A549 (cell line): ENCODE data around the gene NFATC2. TPM values are rescaled to one million over a fixed set of nuclear protein-coding genes. Genes with fewer than 3 reads are reported as not detected.

ENCODE experiments used
- ATAC-seq, 2 experiments: fragments of 200-7000 bp in 1 of 2; fragments of >200 bp in 1 of 2; cut with Nextera tagmentation in 1 of 2; cut with Tn5 transposase in 1 of 2; 3 replicates each; pipeline versions ENCODE4 v1.8.0 to v1.9.1; 2018 to 2020; ENCODE audit warnings: mild to moderate bottlenecking in 1 of 2, moderate library complexity in 1 of 2
- CTCF ChIA-PET: fragments of 300-600 bp; sonication (Branson Sonifier 250); formaldehyde crosslinking; extraction: SDS; loops from one replicate; lab custom pipeline; 2021; ENCODE audit warnings: antibody characterized with exemption, inconsistent platforms; lab: Yijun Ruan, JAX
- POLR2A ChIA-PET: fragments of 350-600 bp; formaldehyde crosslinking; extraction: SDS; loops from one replicate; lab custom pipeline; 2021; ENCODE audit warnings: antibody characterized with exemption, inconsistent platforms; lab: Yijun Ruan, JAX
- DNase-seq, 2 experiments: peaks; one replicate each; pipeline versions ENCODE4 v3.0.0 to v3.0.0-alpha.2; 2011 to 2016; ENCODE audit warnings: low read depth in 1 of 2, low spot score in 1 of 2
- FAIRE-seq: peaks from 2 replicates; lab custom pipeline; 2011; peaks lifted over from hg19 to GRCh38; lab: Jason Lieb, UNC
- H3K27ac ChIP-seq, 2 experiments: fragments of >200 bp; sonication (Bioruptor Twin); formaldehyde crosslinking; 3 replicates each; pipeline ENCODE4 v1.5.1; 2016 to 2017
- H3K4me1 ChIP-seq: fragments of >200 bp; sonication (Bioruptor Twin); formaldehyde crosslinking; 3 replicates; pipeline ENCODE4 v1.6.1; 2016
- H3K4me2 ChIP-seq: fragments of >200 bp; sonication (Bioruptor Twin); formaldehyde crosslinking; 3 replicates; pipeline ENCODE4 v1.6.1; 2016
- H3K4me3 ChIP-seq: fragments of >200 bp; sonication (Bioruptor Twin); formaldehyde crosslinking; 3 replicates; pipeline ENCODE4 v1.5.1; 2016
- H3K9me3 ChIP-seq: fragments of >200 bp; sonication (Bioruptor Twin); formaldehyde crosslinking; 3 replicates; pipeline ENCODE4 v1.6.1; 2016
- ATOH8 ChIP-seq: fragments of 250-450 bp; sonication (Bioruptor Pico); IDR thresholded peaks from 2 replicates; pipeline ENCODE4 v1.5.0; 2020; ENCODE audit warnings: low read depth, mild to moderate bottlenecking, moderate library complexity
- CBX8 ChIP-seq: fragments of 200-600 bp; sonication (generic); IDR thresholded peaks from 2 replicates; pipeline ENCODE4 v1.6.1; 2016
- CEBPB ChIP-seq, 2 experiments: fragments of >200 bp in 1 of 2; sonication (Bioruptor Twin) in 1 of 2; formaldehyde crosslinking in 1 of 2; IDR thresholded peaks; 2 replicates each; pipeline ENCODE4 v1.6.1; 2012 to 2016
- EHF ChIP-seq: fragments of 250-450 bp; sonication (Bioruptor Pico); IDR thresholded peaks from 2 replicates; pipeline ENCODE4 v1.5.0; 2020; ENCODE audit warnings: mild to moderate bottlenecking
- EHMT2 ChIP-seq: fragments of 200-600 bp; sonication (generic); IDR thresholded peaks from 2 replicates; pipeline ENCODE4 v1.6.1; 2016; ENCODE audit warnings: antibody characterized with exemption, low read depth, mild to moderate bottlenecking, moderate library complexity
- ELK1 ChIP-seq: fragments of 150-350 bp; IDR thresholded peaks from 2 replicates; pipeline ENCODE4 v1.6.1; 2014; ENCODE audit warnings: low read depth, mild to moderate bottlenecking, low read length
- EP300 ChIP-seq, 2 experiments: fragments of >200 bp; sonication (Bioruptor Twin); formaldehyde crosslinking; IDR thresholded peaks; 2 replicates in 1 of 2; 3 replicates in 1 of 2; pipeline ENCODE4 v1.6.1; 2016 to 2017
- FOSB ChIP-seq: fragments of 250-450 bp; sonication (Bioruptor Pico); IDR thresholded peaks from 2 replicates; pipeline ENCODE4 v1.5.0; 2020; ENCODE audit warnings: mild to moderate bottlenecking, moderate library complexity
- FOSL2 ChIP-seq, 2 experiments: fragments of 450-650 bp in 1 of 2; fragments of >200 bp in 1 of 2; sonication (Bioruptor Twin) in 1 of 2; formaldehyde crosslinking; IDR thresholded peaks; 2 replicates each; pipeline versions ENCODE4 v1.5.0 to v1.6.1; 2016 to 2020; ENCODE audit warnings: mild to moderate bottlenecking in 1 of 2, moderate library complexity in 1 of 2
- HOXB5 ChIP-seq: fragments of 250-450 bp; sonication (Bioruptor Pico); IDR thresholded peaks from 2 replicates; pipeline ENCODE4 v1.5.0; 2020; ENCODE audit warnings: mild to moderate bottlenecking, moderate library complexity
- JUN ChIP-seq, 2 experiments: fragments of >200 bp; sonication (Bioruptor Twin); formaldehyde crosslinking; IDR thresholded peaks; 2 replicates in 1 of 2; 3 replicates in 1 of 2; pipeline ENCODE4 v1.6.1; 2016 to 2017
- NFE2L2 ChIP-seq: fragments of 150-350 bp; conservative IDR thresholded peaks from 2 replicates; pipeline ENCODE4 v1.6.1; 2014; ENCODE audit warnings: low read length
- PHF8 ChIP-seq: fragments of 200-600 bp; sonication (generic); IDR thresholded peaks from 2 replicates; pipeline ENCODE4 v1.6.1; 2016; ENCODE audit warnings: low read depth, mild to moderate bottlenecking, antibody characterized with exemption, moderate library complexity, borderline replicate concordance
- RAD21 ChIP-seq, 2 experiments: fragments of >200 bp in 1 of 2; sonication (Bioruptor Twin) in 1 of 2; formaldehyde crosslinking in 1 of 2; IDR thresholded peaks in 1 of 2; conservative IDR thresholded peaks in 1 of 2; 2 replicates in 1 of 2; 3 replicates in 1 of 2; pipeline ENCODE4 v1.6.1; 2012 to 2018; ENCODE audit warnings: inconsistent platforms in 1 of 2
- RARB ChIP-seq: fragments of 250-450 bp; sonication (Bioruptor Pico); IDR thresholded peaks from 2 replicates; pipeline ENCODE4 v1.8.0; 2021; ENCODE audit warnings: mild to moderate bottlenecking, moderate library complexity
- RFX5 ChIP-seq: fragments of 450-650 bp; IDR thresholded peaks from 2 replicates; pipeline ENCODE4 v1.7.1; 2014; ENCODE audit warnings: antibody characterized with exemption, mild to moderate bottlenecking, moderate library complexity
- RNF2 ChIP-seq: fragments of 200-600 bp; sonication (generic); IDR thresholded peaks from 2 replicates; pipeline ENCODE4 v1.6.1; 2016; ENCODE audit warnings: low read depth, mild to moderate bottlenecking, antibody characterized with exemption, moderate library complexity, borderline replicate concordance
- TFCP2L1 ChIP-seq: fragments of 250-450 bp; sonication (Bioruptor Pico); IDR thresholded peaks from 2 replicates; pipeline ENCODE4 v1.5.0; 2021; ENCODE audit warnings: mild to moderate bottlenecking
- USF2 ChIP-seq: fragments of 450-650 bp; IDR thresholded peaks from 2 replicates; pipeline ENCODE4 v1.6.1; 2014; ENCODE audit warnings: antibody characterized with exemption
- ZFP36 ChIP-seq: fragments of 450-650 bp; IDR thresholded peaks from 2 replicates; pipeline ENCODE4 v1.6.1; 2014; ENCODE audit warnings: borderline replicate concordance; ENCODE audit not compliant: partially characterized antibody
- WGBS: methylation state at CpG from one replicate; pipeline ENCODE4 v1.1.6; 2017; ENCODE audit errors: missing lambda C conversion rate; 5-methylcytosine and 5-hydroxymethylcytosine counted together
- polyA plus RNA-seq, 4 experiments: library from polyadenylated mRNA; depleted of rRNA in 3 of 4; stranded (reverse); fragments of >200 nt; fragmentation: RNase III in 1 of 4; extraction: RNeasy Plus Mini Kit Qiagen cat#74134 plus additional on column Dnase treatment in 1 of 4; gene quantifications; 2 replicates in 3 of 4; 3 replicates in 1 of 4; pipeline ENCODE4 v1.2.3, GENCODE V29; 2011 to 2017
- TF ChIP-seq, protein P1 (sequence below): fragments of 200-600 bp; sonication (generic); IDR thresholded peaks from 2 replicates; pipeline ENCODE4 v1.6.1; 2016; ENCODE audit warnings: antibody characterized with exemption, mild to moderate bottlenecking, moderate library complexity
- TF ChIP-seq, protein P2 (sequence below): IDR thresholded peaks from 2 replicates; pipeline ENCODE4 v1.6.1; 2012; ENCODE audit warnings: low read depth, borderline replicate concordance

Gene NFATC2
- polyA plus RNA-seq, 2 of the 4 experiments (the other 2 are of a cell fraction) = 0.75 to 1.6 TPM

DNA sequence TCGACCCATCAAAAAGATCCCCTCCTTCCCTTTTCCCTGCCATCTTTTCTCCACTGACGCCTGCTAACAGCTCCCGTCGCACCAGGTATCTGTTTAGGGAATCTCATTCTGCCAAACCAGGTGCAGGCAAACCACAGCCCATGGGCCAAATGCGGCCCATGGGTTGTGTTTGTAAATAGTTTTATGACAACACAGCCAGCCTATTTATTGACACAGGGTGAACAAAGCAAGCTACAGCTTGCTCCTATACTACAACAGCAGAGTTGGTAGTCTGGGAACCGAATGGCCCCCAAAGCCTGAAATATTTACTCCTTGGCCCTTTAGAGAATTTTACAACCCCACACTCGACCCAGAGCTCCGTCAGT, 16.4 kb downstream of the NFATC2 start:
- POLR2A ChIA-PET = no interaction called here
- no peak for ATAC-seq
- no peak overlapping the region for H3K27ac ChIP-seq
- TF ChIP-seq HOXB5 (CRISPR knock-in tag) (no peak), RFX5 (no peak), PHF8 (no peak), ZFP36 (no peak), CBX8 (no peak), FOSL2 (IDR thresholded peaks at IDR 0.05) (no peak), FOSL2 (CRISPR knock-in tag; IDR thresholded peaks at IDR 0.05) (no peak), RAD21 (conservative IDR thresholded peaks at IDR 0.05 in 1 of 2, IDR thresholded peaks at IDR 0.05 in 1 of 2) (no peak), ATOH8 (CRISPR knock-in tag) (no peak), RNF2 (no peak), CEBPB (IDR thresholded peaks at IDR 0.05) (no peak), EP300 (IDR thresholded peaks at IDR 0.05) (no peak), EHMT2 (no peak), ELK1 (no peak)
- TF ChIP-seq, protein P1, sequence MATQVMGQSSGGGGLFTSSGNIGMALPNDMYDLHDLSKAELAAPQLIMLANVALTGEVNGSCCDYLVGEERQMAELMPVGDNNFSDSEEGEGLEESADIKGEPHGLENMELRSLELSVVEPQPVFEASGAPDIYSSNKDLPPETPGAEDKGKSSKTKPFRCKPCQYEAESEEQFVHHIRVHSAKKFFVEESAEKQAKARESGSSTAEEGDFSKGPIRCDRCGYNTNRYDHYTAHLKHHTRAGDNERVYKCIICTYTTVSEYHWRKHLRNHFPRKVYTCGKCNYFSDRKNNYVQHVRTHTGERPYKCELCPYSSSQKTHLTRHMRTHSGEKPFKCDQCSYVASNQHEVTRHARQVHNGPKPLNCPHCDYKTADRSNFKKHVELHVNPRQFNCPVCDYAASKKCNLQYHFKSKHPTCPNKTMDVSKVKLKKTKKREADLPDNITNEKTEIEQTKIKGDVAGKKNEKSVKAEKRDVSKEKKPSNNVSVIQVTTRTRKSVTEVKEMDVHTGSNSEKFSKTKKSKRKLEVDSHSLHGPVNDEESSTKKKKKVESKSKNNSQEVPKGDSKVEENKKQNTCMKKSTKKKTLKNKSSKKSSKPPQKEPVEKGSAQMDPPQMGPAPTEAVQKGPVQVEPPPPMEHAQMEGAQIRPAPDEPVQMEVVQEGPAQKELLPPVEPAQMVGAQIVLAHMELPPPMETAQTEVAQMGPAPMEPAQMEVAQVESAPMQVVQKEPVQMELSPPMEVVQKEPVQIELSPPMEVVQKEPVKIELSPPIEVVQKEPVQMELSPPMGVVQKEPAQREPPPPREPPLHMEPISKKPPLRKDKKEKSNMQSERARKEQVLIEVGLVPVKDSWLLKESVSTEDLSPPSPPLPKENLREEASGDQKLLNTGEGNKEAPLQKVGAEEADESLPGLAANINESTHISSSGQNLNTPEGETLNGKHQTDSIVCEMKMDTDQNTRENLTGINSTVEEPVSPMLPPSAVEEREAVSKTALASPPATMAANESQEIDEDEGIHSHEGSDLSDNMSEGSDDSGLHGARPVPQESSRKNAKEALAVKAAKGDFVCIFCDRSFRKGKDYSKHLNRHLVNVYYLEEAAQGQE = no peak
- H3K4me3 ChIP-seq = no peak overlapping the region
- H3K4me1 ChIP-seq = 0 out of 3 replicates have a peak, but pooled peaks cover 2% of the 10 kb centered on the region
- DNase-seq = no peak
- 78% methylated on average over 8 of the region's 8 CpGs for WGBS
- CTCF ChIA-PET = interaction anchor here (1.3 to 2.0 kb wide), 3 partner anchors 9 to 69 kb away, joined by 3 to 6 read pairs (median 4); no protein-coding TSS in a partner anchor
- no peaks in the 10 kb centered on the region for H3K9me3 ChIP-seq
- H3K4me2 ChIP-seq = no peak overlapping the region
- FAIRE-seq = no peak

DNA sequence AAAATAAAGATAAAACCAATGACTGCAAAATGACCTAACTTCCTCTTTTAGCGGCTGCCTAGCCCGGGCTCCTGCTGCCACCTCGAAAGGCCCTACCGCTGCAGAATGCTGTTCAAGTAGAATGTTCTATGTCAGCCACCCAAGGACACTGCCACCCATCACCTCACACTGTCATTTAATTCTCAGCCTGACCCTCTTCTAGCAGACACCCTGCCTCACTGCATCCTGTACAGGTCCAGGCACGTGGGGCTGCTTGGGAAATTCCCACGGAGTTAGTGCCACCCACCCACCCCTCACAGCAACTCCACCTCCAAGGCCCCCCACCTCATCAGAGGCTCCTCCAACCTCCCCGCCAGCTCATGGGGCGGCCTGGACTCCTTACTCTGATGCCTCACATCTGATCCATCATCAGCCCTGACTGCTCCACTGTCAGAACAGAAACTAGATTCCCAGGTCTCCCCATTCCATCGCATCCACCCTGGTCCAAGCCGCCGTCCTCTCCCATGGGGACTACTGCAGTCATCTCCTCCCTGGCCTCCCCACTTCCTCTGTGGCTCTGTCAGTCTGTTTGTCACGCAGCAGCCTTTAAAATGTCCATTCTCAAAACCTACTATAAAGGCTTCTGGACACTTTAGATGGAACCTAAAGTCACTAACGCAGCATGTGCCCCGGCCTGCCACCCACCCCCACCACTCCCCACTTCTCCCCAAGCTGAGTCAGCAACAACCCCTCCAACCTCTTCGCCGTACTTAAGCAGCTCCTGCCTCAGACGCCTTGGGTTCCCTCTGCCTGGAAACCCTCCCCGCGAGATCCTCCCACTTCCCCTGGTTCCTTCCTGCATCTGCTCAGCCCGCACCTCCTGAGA, 17.0 kb downstream of the NFATC2 start:
- peak; percentile 11 to 12; a peak in 1 of 6 replicates for ATAC-seq
- H3K4me1 ChIP-seq = no peaks in the 10 kb centered on the region
- CTCF ChIA-PET = interaction anchor here (1.4 kb wide), 1 partner anchor 10 kb away, joined by 4 read pairs; no protein-coding TSS in a partner anchor
- TF ChIP-seq EHMT2 (no peak), FOSB (CRISPR knock-in tag) (no peak), EHF (CRISPR knock-in tag) (no peak), RARB (CRISPR knock-in tag) (no peak), USF2 (no peak), FOSL2 (IDR thresholded peaks at IDR 0.05) (no peak), FOSL2 (CRISPR knock-in tag; IDR thresholded peaks at IDR 0.05) (no peak), JUN (IDR thresholded peaks at IDR 0.05) (no peak), TFCP2L1 (no peak), NFE2L2 (no peak)
- TF ChIP-seq, protein P1 = no peak
- TF ChIP-seq, protein P2, sequence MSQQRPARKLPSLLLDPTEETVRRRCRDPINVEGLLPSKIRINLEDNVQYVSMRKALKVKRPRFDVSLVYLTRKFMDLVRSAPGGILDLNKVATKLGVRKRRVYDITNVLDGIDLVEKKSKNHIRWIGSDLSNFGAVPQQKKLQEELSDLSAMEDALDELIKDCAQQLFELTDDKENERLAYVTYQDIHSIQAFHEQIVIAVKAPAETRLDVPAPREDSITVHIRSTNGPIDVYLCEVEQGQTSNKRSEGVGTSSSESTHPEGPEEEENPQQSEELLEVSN = no peak

More for the DNA sequence above, 17.0 kb downstream of the NFATC2 start:
- DNase-seq = no peak
- Histone ChIP-seq H3K27ac (no peak overlapping the region), H3K9me3 (no peaks in the 10 kb centered on the region), H3K4me3 (no peak overlapping the region), H3K4me2 (no peak overlapping the region)
- no peak for FAIRE-seq
- 90% methylated on average over 19 of the region's 20 CpGs for WGBS
- POLR2A ChIA-PET = no interaction called here
